Adrenal gland (tissue), 19 donors: ENCODE results near the gene GSTM4. TPM values are rescaled to one million over a fixed set of nuclear protein-coding genes. Genes with fewer than 3 reads are reported as not detected.
A peak's percentile ranks its signal among the peaks of the same experiment; 100 is the strongest.

Experiments
- DNase-seq, 7 donors: peaks; one replicate each; pipeline ENCODE4 v3.0.0-alpha.2; 2019 to 2020
- H3K27ac ChIP-seq, 5 donors: fragments of 200-600 bp; sonication (generic) in 4 of 5; 1 replicate in 3 of 5; 2 replicates in 2 of 5; pipeline versions ENCODE4 v1.5.1 to v1.8.0; 2016 to 2020; ENCODE audit warnings: mild to moderate bottlenecking in 1 of 5
- H3K27me3 ChIP-seq: fragments of 200-600 bp; 2 replicates; pipeline ENCODE4 v1.8.0; 2021
- H3K36me3 ChIP-seq, 2 donors: fragments of 200-600 bp; replicated peaks in 1 of 2; 1 replicate in 1 of 2; 2 replicates in 1 of 2; pipeline versions ENCODE4 v1.5.1 to v1.8.0; 2018 to 2022
- H3K4me1 ChIP-seq, 2 donors: fragments of 200-600 bp; replicated peaks in 1 of 2; 1 replicate in 1 of 2; 2 replicates in 1 of 2; pipeline versions ENCODE4 v1.5.1 to v1.8.0; 2018 to 2021
- H3K4me3 ChIP-seq, 4 donors: fragments of 200-600 bp; sonication (generic) in 3 of 4; one replicate each; pipeline ENCODE4 v1.5.1; 2016 to 2018
- H3K9me3 ChIP-seq, 3 donors: fragments of 200-600 bp; sonication (generic) in 1 of 3; replicated peaks in 1 of 3; 1 replicate in 2 of 3; 2 replicates in 1 of 3; pipeline versions ENCODE4 v1.5.1 to v1.8.0; 2016 to 2021
- CTCF ChIP-seq, 6 experiments: fragments of 450-650 bp in 4 of 6; fragments of 200-600 bp in 2 of 6; sonication (generic) in 1 of 6; IDR thresholded peaks; 1 replicate in 5 of 6; 2 replicates in 1 of 6; pipeline versions ENCODE4 v1.5.1 to v1.8.0; 2016 to 2021; ENCODE audit warnings: antibody characterized with exemption in 6 of 6, mild to moderate bottlenecking in 2 of 6, moderate library complexity in 1 of 6
- POLR2A ChIP-seq, 2 donors: fragments of 450-650 bp; IDR thresholded peaks; one replicate each; pipeline ENCODE4 v1.6.1; 2017; ENCODE audit warnings: antibody characterized with exemption in 2 of 2, mild to moderate bottlenecking in 2 of 2, moderate library complexity in 1 of 2
- WGBS, 4 donors: extraction: QIAGEN DNeasy Blood & Tissue Kit in 2 of 4; methylation state at CpG; one replicate each; pipeline versions ENCODE4 v1.1.5 to v1.1.7; 2013 to 2017; 5-methylcytosine and 5-hydroxymethylcytosine counted together
- intact Hi-C, 2 donors: fragments of 100-400 bp; cut with DNase I; formaldehyde crosslinking; loops; one replicate each; pipeline versions ENCODE4 v1.14.1 to v1.15.0; 2022 to 2023
- long read RNA-seq, 10 donors: library from polyadenylated mRNA in 3 of 10; unstranded in 2 of 10; stranded (forward) in 1 of 10; transcript quantifications; one replicate each; pipeline ENCODE4 v2.0.0 and lab custom pipeline, GENCODE V29; 2021 to 2026
- polyA plus RNA-seq, 3 donors: library from polyadenylated mRNA; stranded (reverse); fragments of 200-250 nt in 2 of 3; fragments of 350-450 nt in 1 of 3; fragmentation: Illumina TruSeq in 1 of 3; extraction: RNeasy Lipid Tissue Mini Kit (QIAGEN cat#74804) in 1 of 3; gene quantifications; one replicate each; pipeline ENCODE4 v1.2.3, GENCODE V29; 2013 to 2014
- total RNA-seq, 9 donors: library from RNA; depleted of rRNA in 4 of 9; stranded (reverse); fragments of >200 nt in 4 of 9; fragments of 120-200 nt in 1 of 9; fragmentation: NEBNext Ultra II Directional in 1 of 9; extraction: Animal tissue kit (Norgen Biotek cat#: 25700) in 1 of 9; gene quantifications; one replicate each; pipeline versions ENCODE4 v1.1.0 to v1.2.4, GENCODE V29; 2013 to 2023
- donor health status: healthy with polysubstance abuse.
- donor health status: Bipolar disorder and iron deficiency.
- donor health status: DM: yes; HTN: yes; CAD: no.
- donor health status: DM: no; HTN: no; CAD: no.
- donor health status: DM: no; HTN: no; CAD: no.
- donor health status: DM: yes; HTN: yes; CAD: no.

GSTM4 gene
- 10 to 100 TPM; 17.3 to 71.0 (median 31.9) TPM for total RNA-seq
- polyA plus RNA-seq, result 10 to 100 TPM; 20.7 to 57.5 (median 40.8) TPM
- long read RNA-seq, donor 1, transcript GSTM4-204 (8 exons, 1,412 nt), result major isoform, 13 of 16 reads
- long read RNA-seq, donor 1, partial matches to known transcripts, result 0 of 16 reads
- long read RNA-seq, donor 1, other reads (novel, unspliced or antisense), result 0 of 16 reads
- long read RNA-seq, donor 2, transcript GSTM4-204 (8 exons, 1,412 nt), result major isoform, 6 of 6 reads
- long read RNA-seq, donor 2, partial matches to known transcripts, result 0 of 6 reads
- long read RNA-seq, donor 2, other reads (novel, unspliced or antisense), result 0 of 6 reads
- long read RNA-seq, donor 3, transcript GSTM4-204 (8 exons, 1,412 nt), result major isoform, 6 of 6 reads
- long read RNA-seq, donor 3, partial matches to known transcripts, result 0 of 6 reads
- long read RNA-seq, donor 3, other reads (novel, unspliced or antisense), result 0 of 6 reads
- long read RNA-seq, donor 4, transcript GSTM4-204 (8 exons, 1,412 nt), result major isoform, 19 of 27 reads
- long read RNA-seq, donor 4, partial matches to known transcripts, result 0 of 27 reads
- long read RNA-seq, donor 4, other reads (novel, unspliced or antisense), result 4 of 27 reads
- long read RNA-seq, donor 5, transcript GSTM4-204 (8 exons, 1,412 nt), result major isoform, 83 of 110 reads
- long read RNA-seq, donor 5, transcript GSTM4-201 (8 exons, 1,321 nt), result minor isoform, 8 of 110 reads
- long read RNA-seq, donor 5, partial matches to known transcripts, result 3 of 110 reads
- long read RNA-seq, donor 5, other reads (novel, unspliced or antisense), result 15 of 110 reads
- long read RNA-seq, donor 6, transcript GSTM4-204 (8 exons, 1,412 nt), result major isoform, 11 of 20 reads
- long read RNA-seq, donor 6, partial matches to known transcripts, result 0 of 20 reads
- long read RNA-seq, donor 6, other reads (novel, unspliced or antisense), result 3 of 20 reads
- long read RNA-seq, donor 7, transcript GSTM4-204 (8 exons, 1,412 nt), result major isoform, 8 of 11 reads
- long read RNA-seq, donor 7, partial matches to known transcripts, result 0 of 11 reads
- long read RNA-seq, donor 7, other reads (novel, unspliced or antisense), result 0 of 11 reads
- long read RNA-seq, donor 8, transcript GSTM4-204 (8 exons, 1,412 nt), result major isoform, 14 of 14 reads
- long read RNA-seq, donor 8, partial matches to known transcripts, result 0 of 14 reads
- long read RNA-seq, donor 8, other reads (novel, unspliced or antisense), result 0 of 14 reads
- long read RNA-seq, donor 9, transcript GSTM4-204 (8 exons, 1,412 nt), result major isoform, 7 of 87 reads
- long read RNA-seq, donor 9, partial matches to known transcripts, result 29 of 87 reads
- long read RNA-seq, donor 9, other reads (novel, unspliced or antisense), result 49 of 87 reads
- long read RNA-seq, donor 10, partial matches to known transcripts, result 0 of 3 reads
- long read RNA-seq, donor 10, other reads (novel, unspliced or antisense), result 0 of 3 reads

GRCh38 chr1:109655615-109656519 lies at the start of gene GSTM4:
TSS of gene GSTM4 (plus strand) at chr1:109656099. CDS start at chr1:109656390, 291 bp downstream.
- intact Hi-C loops, result loop anchor here in 1 of 2 donors (10.0 kb wide), 1 partner anchor 329 kb away; the partner anchor contains the start of gene AHCYL1
- TF ChIP-seq CTCF (IDR thresholded peaks at IDR 0.05), result no peak
- TF ChIP-seq POLR2A (IDR thresholded peaks at IDR 0.05), result peak in 1 of 2 donors; percentile 65
- peak; percentile 81 to 91 (median 86) for DNase-seq
- peak within 1 kb of the TSS; percentile 5 to 89 (median 61) for H3K27ac ChIP-seq
- H3K4me3 ChIP-seq, result peak within 1 kb of the TSS; percentile 5 to 57 (median 36)
- peaks cover 7 to 11% of the 10 kb centered on the region in 2 donors for H3K4me1 ChIP-seq
- no peaks in the 10 kb centered on the region for H3K27me3 ChIP-seq
- peaks cover 0 to 23% of the 10 kb centered on the region in 2 donors for H3K36me3 ChIP-seq
- no peaks in the 10 kb centered on the region for H3K9me3 ChIP-seq
- 0 to 2% (median 1%) methylated on average over 24 to 54 of the region's 54 CpGs for WGBS, 4 donors

- Histone ChIP-seq H3K4me3 (no peak overlapping the region), H3K36me3 (no peaks in the 10 kb centered on the region), H3K4me1 (no peaks in the 10 kb centered on the region), H3K27ac (no peak overlapping the region), H3K27me3 (no peaks in the 10 kb centered on the region), H3K9me3 (no peaks in the 10 kb centered on the region)
- TF ChIP-seq POLR2A (IDR thresholded peaks at IDR 0.05) (no peak), CTCF (IDR thresholded peaks at IDR 0.05) (no peak)
- intact Hi-C loops, result no loop called here
- no peak for DNase-seq
- 86 to 99% (median 94%) methylated on average over 3 of the region's 3 CpGs for WGBS, 4 donors
These were observed 46.0 kb upstream of the GSTM4 start for GRCh38 chr1:109609881-109610280.

GRCh38 chr1:109610609-109611307 lies 45.1 kb upstream of the GSTM4 start:
- DNase-seq, result no peak
- intact Hi-C loops, result no loop called here
- H3K27ac ChIP-seq, result no peak overlapping the region
- no peak for TF ChIP-seq POLR2A (IDR thresholded peaks at IDR 0.05)
- no peak for TF ChIP-seq CTCF (IDR thresholded peaks at IDR 0.05)
- H3K9me3 ChIP-seq, result no peaks in the 10 kb centered on the region
- 69 to 92% (median 76%) methylated on average over 3 of the region's 3 CpGs for WGBS, 4 donors
- H3K4me3 ChIP-seq, result no peak overlapping the region
- no peaks in the 10 kb centered on the region for H3K27me3 ChIP-seq
- H3K36me3 ChIP-seq, result no peaks in the 10 kb centered on the region
- no peaks in the 10 kb centered on the region for H3K4me1 ChIP-seq
